ENCODE results near the gene PRCP.
A peak's percentile ranks its signal among the peaks of the same experiment; 100 is the strongest.
"Not testable (repeated sequence)": the region's sequence is repeated elsewhere in the genome, so short reads cannot be mapped to it uniquely, and the experiment has no call there.

Gene PRCP

GRCh38 chr11:82867495-82868082 lies 32.6 kb downstream of the PRCP start:
- peak; percentile 84 for DNase-seq

- DNase-seq: no peak
Observed at GRCh38 chr11:82865841-82866240, 34.4 kb downstream of the PRCP start.

- no peak for DNase-seq
Observed at GRCh38 chr11:82864268-82864667, 36.0 kb downstream of the PRCP start.

- DNase-seq: no peak
Observed at GRCh38 chr11:82863209-82863608, 37.0 kb downstream of the PRCP start.

GRCh38 chr11:82862379-82862778 lies 37.9 kb downstream of the PRCP start:
- DNase-seq: no peak

- DNase-seq: no peak
Observed at GRCh38 chr11:82859750-82860149, 40.5 kb downstream of the PRCP start.

- no peak for DNase-seq
Observed at GRCh38 chr11:82858556-82859091, 41.6 kb downstream of the PRCP start.

- no peak for DNase-seq
Observed at GRCh38 chr11:82858133-82858532, 42.1 kb downstream of the PRCP start.

GRCh38 chr11:82857145-82857544 lies 43.1 kb downstream of the PRCP start:
- DNase-seq: no peak

- no peak for DNase-seq
Observed at GRCh38 chr11:82855616-82856015, 44.6 kb downstream of the PRCP start.

- DNase-seq: not testable (repeated sequence)
Observed at GRCh38 chr11:82854916-82855315, 45.3 kb downstream of the PRCP start.

GRCh38 chr11:82854242-82854641 lies 46.0 kb downstream of the PRCP start:
- DNase-seq: no peak

GRCh38 chr11:82848829-82849228 lies 51.4 kb downstream of the PRCP start:
- DNase-seq: no peak

GRCh38 chr11:82845356-82846353 lies 54.6 kb downstream of the PRCP start:
- DNase-seq: no peak

GRCh38 chr11:82843057-82843795 lies 57.0 kb downstream of the PRCP start:
- no peak for DNase-seq

GRCh38 chr11:82842019-82842418 lies 58.2 kb downstream of the PRCP start:
- no peak for DNase-seq

GRCh38 chr11:82837650-82838049 lies 62.6 kb downstream of the PRCP start:
- DNase-seq: no peak

- DNase-seq: no peak
Observed at GRCh38 chr11:82832983-82833382, 67.2 kb downstream of the PRCP start.

- no peak for DNase-seq
Observed at GRCh38 chr11:82831364-82831763, 68.9 kb downstream of the PRCP start.

GRCh38 chr11:82830746-82831145 lies 69.5 kb downstream of the PRCP start:
- DNase-seq: no peak

GRCh38 chr11:82829101-82829500 lies 71.1 kb downstream of the PRCP start:
- DNase-seq: no peak

GRCh38 chr11:82828472-82828871 lies 71.8 kb downstream of the PRCP start:
- DNase-seq: no peak

- no peak for DNase-seq
Observed at GRCh38 chr11:82826526-82826925, 73.7 kb downstream of the PRCP start.
